GM12878 (cell line): ENCODE data around the gene EME2. TPM values are rescaled to one million over a fixed set of nuclear protein-coding genes. Genes with fewer than 3 reads are reported as not detected.

Experiments used
- ATAC-seq: fragments of 200-7000 bp; cut with Tn5 transposase; 3 replicates; pipeline ENCODE4 v1.9.1; 2020; ENCODE audit warnings: mild to moderate bottlenecking, moderate library complexity
- BruUV-seq: library from RNA; stranded (reverse); fragments of 400-500 nt; replicated peaks from 2 replicates; lab custom pipeline; 2021; lab: Mats Ljungman, UMichigan
- CTCF ChIA-PET: fragments of 300-600 bp; sonication (Branson Sonifier 250); formaldehyde crosslinking; extraction: SDS; loops from one replicate; lab custom pipeline; 2021; ENCODE audit warnings: inconsistent platforms; lab: Yijun Ruan, JAX
- POLR2A ChIA-PET: fragments of 350-600 bp; formaldehyde crosslinking; extraction: SDS; loops from one replicate; lab custom pipeline; 2021; ENCODE audit warnings: inconsistent platforms; lab: Charles Lee
- RAD21 ChIA-PET: fragments of 300-600 bp; sonication (Branson Sonifier 250); formaldehyde crosslinking; loops from one replicate; lab custom pipeline; 2023; ENCODE audit warnings: antibody characterized with exemption; ENCODE audit not compliant: unreplicated experiment; lab: Charles Lee
- SMC1A ChIA-PET: fragments of 300-600 bp; sonication (Branson Sonifier 250); formaldehyde crosslinking; loops from one replicate; lab custom pipeline; 2023; ENCODE audit not compliant: unreplicated experiment, uncharacterized antibody; lab: Charles Lee
- DNase-seq: peaks from one replicate; pipeline ENCODE4 v3.0.0-alpha.2; 2011; ENCODE audit warnings: low read depth, low spot score
- FAIRE-seq: peaks from 3 replicates; lab custom pipeline; 2011; peaks lifted over from hg19 to GRCh38; lab: Jason Lieb, UNC
- H2AFZ ChIP-seq: 2 replicates; pipeline ENCODE4 v1.6.0; 2011; ENCODE audit warnings: low read depth, low read length, control low read depth; ENCODE audit not compliant: control insufficient read depth
- H3K27ac ChIP-seq: 2 replicates; pipeline ENCODE4 v1.5.1; 2011; ENCODE audit warnings: control low read depth; ENCODE audit not compliant: control insufficient read depth, insufficient read depth
- H3K27me3 ChIP-seq, 2 experiments: replicated peaks in 1 of 2; 2 replicates each; pipeline versions ENCODE4 v1.6.0 to v1.6.1; 2011; ENCODE audit warnings: low read length in 1 of 2; ENCODE audit not compliant: control insufficient read depth in 2 of 2, insufficient read depth in 2 of 2
- H3K36me3 ChIP-seq, 2 experiments: 2 replicates each; pipeline ENCODE4 v1.5.1; 2011; ENCODE audit warnings: low read length in 1 of 2; ENCODE audit not compliant: control insufficient read depth in 2 of 2, insufficient read depth in 2 of 2
- H3K4me1 ChIP-seq: 2 replicates; pipeline ENCODE4 v1.6.1; 2011; ENCODE audit warnings: mild to moderate bottlenecking, low read length, moderate library complexity, mixed read lengths; ENCODE audit not compliant: control insufficient read depth, insufficient read depth
- H3K4me2 ChIP-seq: 2 replicates; pipeline ENCODE4 v1.6.0; 2011; ENCODE audit warnings: control low read depth; ENCODE audit not compliant: control insufficient read depth, insufficient read depth
- H3K4me3 ChIP-seq: fragments of 200-600 bp; sonication (generic); 2 replicates; pipeline ENCODE4 v1.5.1; 2016
- H3K79me2 ChIP-seq: 2 replicates; pipeline ENCODE4 v1.6.0; 2011; ENCODE audit warnings: low read length; ENCODE audit not compliant: control insufficient read depth, insufficient read depth
- H3K9ac ChIP-seq: 2 replicates; pipeline ENCODE4 v1.8.0; 2011; ENCODE audit warnings: low read length, control low read depth, mixed read lengths; ENCODE audit not compliant: control insufficient read depth, insufficient read depth
- H3K9me3 ChIP-seq: replicated peaks from 3 replicates; pipeline ENCODE4 v1.5.1; 2011; ENCODE audit warnings: mild to moderate bottlenecking, low read length; ENCODE audit not compliant: control insufficient read depth, insufficient read depth
- H4K20me1 ChIP-seq: 2 replicates; pipeline ENCODE4 v1.6.0; 2011; ENCODE audit not compliant: control insufficient read depth, insufficient read depth
- BCLAF1 ChIP-seq: fragments of 450-650 bp; IDR thresholded peaks from 2 replicates; pipeline ENCODE4 v1.6.1; 2017; ENCODE audit warnings: antibody characterized with exemption, mild to moderate bottlenecking, moderate library complexity
- CHD1 ChIP-seq: IDR thresholded peaks from 2 replicates; pipeline ENCODE4 v1.6.1; 2012; ENCODE audit warnings: low read depth, low read length, improper control_type of control experiment
- REST ChIP-seq: IDR thresholded peaks from 2 replicates; pipeline ENCODE4 v1.6.1; 2012; ENCODE audit warnings: mild to moderate bottlenecking, low read depth, low read length
- STAT3 ChIP-seq: IDR thresholded peaks from 2 replicates; pipeline ENCODE4 v1.6.1; 2011; ENCODE audit warnings: low read depth, low read length, improper control_type of control experiment
- ZNF207 ChIP-seq: fragments of 450-650 bp; IDR thresholded peaks from 2 replicates; pipeline ENCODE4 v1.6.1; 2014; ENCODE audit warnings: antibody characterized with exemption, mild to moderate bottlenecking, borderline replicate concordance
- WGBS: methylation state at CpG from one replicate; pipeline ENCODE4 v1.1.6; 2016; ENCODE audit warnings: low lambda C conversion rate; ENCODE audit not compliant: insufficient replicate concordance, insufficient coverage; ENCODE audit errors: missing lambda C conversion rate; 5-methylcytosine and 5-hydroxymethylcytosine counted together
- in situ Hi-C: fragments of 300-500 bp; cut with MboI; formaldehyde crosslinking; loops from 9 replicates; pipeline ENCODE4 v1.14.3; 2018; ENCODE audit warnings: mixed read lengths
- intact Hi-C: fragments of 100-400 bp; cut with micrococcal nuclease; formaldehyde crosslinking; loops from one replicate; pipeline ENCODE4 v1.14.2; 2022; ENCODE audit not compliant: unreplicated experiment
- polyA plus RNA-seq, 11 experiments: library from polyadenylated mRNA; depleted of rRNA in 4 of 11; unstranded in 6 of 11; stranded (reverse) in 5 of 11; fragments of >200 nt; fragmentation: Nextera tagmentation in 4 of 11; fragmentation: Illumina TruSeq in 1 of 11; extraction: Ambion mirVana in 4 of 11; extraction: Trizol in 1 of 11; gene quantifications; 1 replicate in 1 of 11; 2 replicates in 10 of 11; pipeline versions ENCODE4 v1.2.1 to v1.2.3, GENCODE V29; 2011 to 2016; ENCODE audit warnings: inconsistent platforms in 2 of 11, missing spikeins in 2 of 11, low read depth in 1 of 11
- total RNA-seq, 4 experiments: library from RNA; depleted of rRNA in 3 of 4; stranded (reverse); fragments of >200 nt in 3 of 4; fragmentation: Illumina TruSeq in 1 of 4; extraction: Trizol in 1 of 4; gene quantifications; 2 replicates each; pipeline versions ENCODE4 v1.2.1 to v1.2.3, GENCODE V29; 2013 to 2021

Gene EME2
- total and polyA plus RNA-seq, 10 of the 15 experiments (the other 5 are each of a cell fraction or from before 2014, with no cell fraction given) = 0.29 to 16.9 (median 4.1) TPM

DNA sequence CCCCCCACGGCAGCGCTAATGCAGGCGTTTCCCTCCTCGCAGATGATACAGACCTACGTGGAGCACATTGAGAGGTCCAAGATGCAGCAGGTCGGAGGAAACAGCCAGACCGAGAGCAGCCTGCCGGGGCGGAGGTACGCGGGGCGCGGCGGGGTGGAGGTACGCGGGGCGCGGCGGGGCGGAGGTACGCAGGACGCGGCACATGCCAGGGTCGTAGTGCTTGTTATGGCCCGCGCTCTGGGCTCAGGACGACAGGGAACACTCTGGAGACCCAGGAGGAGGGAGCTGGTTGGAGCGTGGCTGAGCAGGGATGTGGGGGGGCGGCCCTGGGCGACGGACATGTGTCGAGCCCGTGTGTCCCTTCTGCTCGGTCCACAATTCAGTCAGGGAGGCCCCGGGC is 43.2 kb upstream of the EME2 start:
- Histone ChIP-seq H3K27me3 (no peaks in the 10 kb centered on the region), H2AFZ (no peak overlapping the region), H3K4me1 (no peaks in the 10 kb centered on the region), H3K79me2 (no peaks in the 10 kb centered on the region; the same call in 1 of the 2 replicates), H3K9ac (no peak overlapping the region), H3K27ac (no peak overlapping the region), H3K4me2 (no peak overlapping the region), H3K36me3 (peaks cover 9 to 39% of the 10 kb centered on the region in 2 experiments), H3K9me3 (peaks cover under 1% of the 10 kb centered on the region; the same call in 1 of the 3 replicates), H4K20me1 (no peaks in the 10 kb centered on the region; the same call in 1 of the 2 replicates), H3K4me3 (no peak overlapping the region)
- BruUV-seq = no TSS peak
- ChIA-PET POLR2A (no interaction called here), RAD21 (no interaction called here), SMC1A (no interaction called here), CTCF (no interaction called here)
- 99% methylated on average over 34 of the region's 35 CpGs for WGBS
- in situ Hi-C loops (no loop called here), intact Hi-C loops (no loop called here)
- TF ChIP-seq STAT3 (no peak), REST (no peak), BCLAF1 (no peak), ZNF207 (no peak), CHD1 (no peak)
- ATAC-seq (no peak), FAIRE-seq (no peak), DNase-seq (no peak)
